GM13976 (cell line): Measurements from ENCODE around the gene SLC35F3.

Experiments
- DNase-seq: peaks from one replicate; pipeline ENCODE4 v3.0.0; 2012; ENCODE audit warnings: low spot score
- in situ Hi-C: fragments of 300-500 bp; cut with MboI; formaldehyde crosslinking; loops from one replicate; pipeline ENCODE4 v1.12.0; 2022; ENCODE audit warnings: low sequenced_read_pairs, mixed read lengths, inconsistent platforms; ENCODE audit not compliant: unreplicated experiment
- TF ChIP-seq, protein P1 (sequence below): IDR thresholded peaks from 2 replicates; pipeline ENCODE4 v1.5.1; 2012; ENCODE audit warnings: borderline replicate concordance, mild to moderate bottlenecking; ENCODE audit not compliant: insufficient read depth; ENCODE audit errors: extremely low read depth, missing control alignments, control extremely low read depth

The SLC35F3 gene

DNA sequence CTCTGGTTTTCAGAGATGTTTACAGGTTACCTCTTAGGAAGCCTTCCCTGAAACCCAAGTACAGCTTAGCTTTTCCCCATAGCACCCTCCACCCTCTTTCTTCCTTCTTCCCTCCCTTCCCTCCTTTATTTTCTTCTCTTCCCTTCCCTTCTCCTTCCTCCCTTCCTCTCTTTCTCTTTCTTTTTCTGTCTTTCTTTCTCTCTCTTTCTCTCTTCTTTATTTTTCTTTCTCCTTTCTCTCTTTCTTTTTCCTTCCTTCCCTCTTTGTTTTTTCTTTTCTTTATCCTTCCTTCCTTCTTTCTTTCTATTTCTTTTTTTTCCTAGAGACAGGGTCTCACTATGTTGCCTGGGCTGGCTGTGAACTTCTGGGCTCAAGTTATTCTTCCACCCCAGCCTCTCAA, 231.6 kb downstream of the SLC35F3 start:
- no peak for DNase-seq
- TF ChIP-seq, protein P1, sequence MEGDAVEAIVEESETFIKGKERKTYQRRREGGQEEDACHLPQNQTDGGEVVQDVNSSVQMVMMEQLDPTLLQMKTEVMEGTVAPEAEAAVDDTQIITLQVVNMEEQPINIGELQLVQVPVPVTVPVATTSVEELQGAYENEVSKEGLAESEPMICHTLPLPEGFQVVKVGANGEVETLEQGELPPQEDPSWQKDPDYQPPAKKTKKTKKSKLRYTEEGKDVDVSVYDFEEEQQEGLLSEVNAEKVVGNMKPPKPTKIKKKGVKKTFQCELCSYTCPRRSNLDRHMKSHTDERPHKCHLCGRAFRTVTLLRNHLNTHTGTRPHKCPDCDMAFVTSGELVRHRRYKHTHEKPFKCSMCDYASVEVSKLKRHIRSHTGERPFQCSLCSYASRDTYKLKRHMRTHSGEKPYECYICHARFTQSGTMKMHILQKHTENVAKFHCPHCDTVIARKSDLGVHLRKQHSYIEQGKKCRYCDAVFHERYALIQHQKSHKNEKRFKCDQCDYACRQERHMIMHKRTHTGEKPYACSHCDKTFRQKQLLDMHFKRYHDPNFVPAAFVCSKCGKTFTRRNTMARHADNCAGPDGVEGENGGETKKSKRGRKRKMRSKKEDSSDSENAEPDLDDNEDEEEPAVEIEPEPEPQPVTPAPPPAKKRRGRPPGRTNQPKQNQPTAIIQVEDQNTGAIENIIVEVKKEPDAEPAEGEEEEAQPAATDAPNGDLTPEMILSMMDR: no peak
- in situ Hi-C loops: loop anchor here (25.0 kb wide), 1 partner anchor 951 kb away; no protein-coding TSS in a partner anchor

DNA sequence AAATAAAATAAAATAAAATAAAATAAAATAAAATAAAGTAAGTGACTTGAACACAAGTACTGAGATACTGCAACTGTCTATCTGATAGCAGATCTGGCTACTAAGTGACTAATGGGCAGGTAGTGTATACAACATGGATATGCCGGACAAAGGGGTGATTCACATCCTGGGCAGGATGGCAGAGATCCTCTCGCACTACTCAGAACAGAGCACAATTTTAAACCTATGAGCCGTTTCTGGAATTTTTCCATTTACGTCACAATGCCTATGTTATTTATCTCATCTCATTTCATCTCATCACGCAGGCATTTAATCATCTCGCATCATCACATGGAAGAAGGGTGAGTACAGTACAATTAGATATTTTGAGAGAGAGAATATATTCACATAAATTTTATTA, 235.5 kb downstream of the SLC35F3 start:
- in situ Hi-C loops: loop anchor here (25.0 kb wide), 1 partner anchor 947 kb away; no protein-coding TSS in a partner anchor
- TF ChIP-seq, protein P1: no peak
- DNase-seq: no peak

- TF ChIP-seq, protein P1: no peak
- in situ Hi-C loops: loop anchor here (25.0 kb wide), 1 partner anchor 947 kb away; no protein-coding TSS in a partner anchor
- DNase-seq: no peak
These were observed 235.9 kb downstream of the SLC35F3 start for GRCh38 chr1:234140388-234140787.

DNA sequence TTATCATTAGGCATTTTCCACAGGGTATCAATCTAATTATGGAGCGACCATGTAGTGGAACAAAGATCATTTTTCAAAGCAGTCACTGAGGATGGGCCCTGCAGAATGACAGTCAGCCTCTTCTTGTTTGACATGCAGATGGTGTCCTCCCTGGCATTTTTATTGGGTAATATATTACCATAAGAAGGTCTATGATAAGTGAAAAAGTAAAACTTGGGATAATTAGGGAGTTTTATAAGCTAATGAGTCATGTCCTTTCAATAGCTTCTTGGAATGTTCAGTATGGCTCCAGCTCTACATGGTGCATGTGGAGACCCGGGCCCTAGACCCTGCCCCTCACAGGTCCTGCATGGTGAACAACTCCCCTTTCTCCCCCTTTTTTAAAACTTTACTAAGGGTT, 236.5 kb downstream of the SLC35F3 start:
- in situ Hi-C loops: loop anchor here (25.0 kb wide), 1 partner anchor 946 kb away; no protein-coding TSS in a partner anchor
- TF ChIP-seq, protein P1: no peak
- DNase-seq: no peak

DNA sequence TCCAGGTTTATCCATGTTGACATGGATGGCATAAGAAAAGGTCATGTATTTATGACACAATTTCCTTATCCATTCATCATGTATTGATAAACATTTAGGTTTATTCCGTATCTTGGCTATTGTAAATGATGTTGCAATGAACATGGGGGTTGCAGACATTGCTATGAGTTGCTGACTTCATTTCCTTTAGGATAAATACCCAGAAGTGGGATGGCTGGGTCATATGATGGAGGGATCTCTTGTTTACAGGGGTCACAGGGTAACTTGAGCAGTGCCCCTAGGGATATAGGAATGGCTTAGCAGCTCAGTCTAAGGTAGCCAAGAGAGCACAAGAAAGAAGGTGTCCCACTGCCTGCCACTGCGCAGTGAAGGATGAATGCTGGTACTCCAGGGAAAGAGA, 239.2 kb downstream of the SLC35F3 start:
- TF ChIP-seq, protein P1: no peak
- no peak for DNase-seq
- in situ Hi-C loops: loop anchor here (25.0 kb wide), 1 partner anchor 944 kb away; no protein-coding TSS in a partner anchor

DNA sequence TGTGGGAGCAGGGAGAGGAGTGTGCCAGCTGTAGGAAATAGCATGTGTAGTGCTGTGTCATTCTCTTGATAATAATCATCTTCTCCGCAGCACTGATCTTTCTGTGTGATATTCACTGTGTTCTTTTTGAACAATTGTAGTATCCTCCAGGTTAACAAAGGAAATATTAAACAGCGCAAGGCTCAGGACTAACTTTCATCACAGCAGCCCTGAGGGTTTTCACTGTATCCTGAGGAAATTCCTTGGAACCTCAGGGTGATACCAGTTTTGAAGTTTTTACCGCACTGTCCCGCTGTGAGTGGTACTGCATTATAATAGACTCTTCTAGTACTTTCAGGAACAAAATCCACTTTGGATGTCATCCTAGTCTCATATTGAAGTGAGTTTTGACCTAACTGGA, 240.4 kb downstream of the SLC35F3 start:
- in situ Hi-C loops: loop anchor here (25.0 kb wide), 1 partner anchor 942 kb away; no protein-coding TSS in a partner anchor
- DNase-seq: no peak
- TF ChIP-seq, protein P1: no peak
